Naive thymus-derived CD4-positive, alpha-beta T cell (primary cell): ENCODE measurements around the gene ZNF385B. TPM values are rescaled to one million over a fixed set of nuclear protein-coding genes. Genes with fewer than 3 reads are reported as not detected.

ENCODE experiments used
- ATAC-seq: fragments of 150-1000 bp; cut with Tn5 transposase; 2 replicates; pipeline ENCODE4 v1.10.0; 2021; ENCODE audit warnings: mild to moderate bottlenecking, moderate library complexity
- CTCF ChIA-PET: fragments of 350-600 bp; sonication (Branson Sonifier 250); formaldehyde crosslinking; loops from one replicate; lab custom pipeline; 2021; ENCODE audit warnings: antibody characterized with exemption; lab: Charles Lee
- POLR2A ChIA-PET: fragments of 350-600 bp; sonication (Branson Sonifier 250); formaldehyde crosslinking; loops from one replicate; lab custom pipeline; 2021; ENCODE audit warnings: antibody characterized with exemption, inconsistent platforms; lab: Charles Lee
- DNase-seq, 9 donors: peaks; one replicate each; pipeline versions ENCODE4 v3.0.0 to v3.0.0-alpha.2; 2020 to 2022; ENCODE audit warnings: mixed read lengths in 1 of 9
- H3K27ac ChIP-seq: one replicate; pipeline ENCODE4 v1.7.0; 2013; ENCODE audit warnings: mild to moderate bottlenecking, low read depth, low read length, moderate library complexity
- H3K27me3 ChIP-seq, 2 donors: one replicate each; pipeline ENCODE4 v1.7.0; 2013; ENCODE audit warnings: low read length in 2 of 2, mild to moderate bottlenecking in 2 of 2, moderate library complexity in 2 of 2; ENCODE audit not compliant: control insufficient read depth in 2 of 2, insufficient read depth in 2 of 2
- H3K36me3 ChIP-seq, 3 experiments: 1 replicate in 2 of 3; 2 replicates in 1 of 3; pipeline ENCODE4 v1.7.0; 2013; ENCODE audit warnings: low read length in 3 of 3, mild to moderate bottlenecking in 3 of 3, moderate library complexity in 1 of 3; ENCODE audit not compliant: insufficient read depth in 3 of 3, control insufficient read depth in 2 of 3
- H3K4me1 ChIP-seq, 2 donors: one replicate each; pipeline ENCODE4 v1.7.0; 2013; ENCODE audit warnings: low read length in 2 of 2, mild to moderate bottlenecking in 2 of 2, moderate library complexity in 1 of 2; ENCODE audit not compliant: control insufficient read depth in 2 of 2, insufficient read depth in 2 of 2
- H3K4me3 ChIP-seq: 2 replicates; pipeline ENCODE4 v1.7.0; 2013; ENCODE audit warnings: mild to moderate bottlenecking, low read length
- H3K9me3 ChIP-seq, 3 experiments: 1 replicate in 2 of 3; 2 replicates in 1 of 3; pipeline ENCODE4 v1.7.0; 2013; ENCODE audit warnings: low read length in 3 of 3; ENCODE audit not compliant: control insufficient read depth in 2 of 3
- H3K27ac Mint-ChIP-seq, 9 donors: one replicate each; pipeline ENCODE4 v1.8.0; 2020 to 2022; ENCODE audit warnings: mixed read lengths in 9 of 9, mild to moderate bottlenecking in 8 of 9, moderate library complexity in 5 of 9, inconsistent platforms in 2 of 9
- H3K27me3 Mint-ChIP-seq, 5 donors: one replicate each; pipeline ENCODE4 v1.8.0; 2021 to 2022; ENCODE audit warnings: mixed read lengths in 5 of 5, mild to moderate bottlenecking in 1 of 5
- H3K36me3 Mint-ChIP-seq, 5 donors: one replicate each; pipeline ENCODE4 v1.8.0; 2020 to 2022; ENCODE audit warnings: mixed read lengths in 5 of 5, mild to moderate bottlenecking in 3 of 5, inconsistent platforms in 1 of 5
- H3K4me1 Mint-ChIP-seq, 7 donors: one replicate each; pipeline ENCODE4 v1.8.0; 2020 to 2022; ENCODE audit warnings: mixed read lengths in 7 of 7, mild to moderate bottlenecking in 3 of 7, inconsistent platforms in 1 of 7
- H3K4me3 Mint-ChIP-seq, 10 donors: one replicate each; pipeline ENCODE4 v1.8.0; 2020 to 2022; ENCODE audit warnings: mild to moderate bottlenecking in 10 of 10, mixed read lengths in 10 of 10, moderate library complexity in 6 of 10, inconsistent platforms in 2 of 10
- H3K9me3 Mint-ChIP-seq, 11 donors: one replicate each; pipeline ENCODE4 v1.8.0; 2020 to 2022; ENCODE audit warnings: mixed read lengths in 11 of 11, mild to moderate bottlenecking in 4 of 11, inconsistent platforms in 1 of 11, moderate library complexity in 1 of 11
- intact Hi-C, 2 donors: fragments of 100-400 bp; cut with micrococcal nuclease; formaldehyde crosslinking; loops; one replicate each; pipeline ENCODE4 v1.15.1; 2023
- polyA plus RNA-seq, 2 donors: library from polyadenylated mRNA; unstranded; fragments of 300-500 nt; fragmentation: Illumina TruSeq; gene quantifications; one replicate each; pipeline ENCODE4 v1.2.3, GENCODE V29; 2021
- total RNA-seq, 6 experiments: library from RNA in 5 of 6; stranded (reverse) in 5 of 6; gene quantifications; 1 replicate in 5 of 6; 2 replicates in 1 of 6; pipeline ENCODE4 v1.2.3 and lab custom pipeline; 2021 to 2026

Gene ZNF385B
- total and polyA plus RNA-seq, 7 experiments from 2014 or later = not detected

- H3K4me3 ChIP-seq = no peak overlapping the region
- DNase-seq (no peak), ATAC-seq (no peak)
- Mint-ChIP-seq H3K4me3 (no peak overlapping the region), H3K27ac (no peak overlapping the region), H3K4me1 (no peaks in the 10 kb centered on the region), H3K27me3 (peaks cover 0 to 7% (median 0%) of the 10 kb centered on the region in 5 donors), H3K9me3 (peaks cover 0 to 12% (median 0%) of the 10 kb centered on the region in 11 donors), H3K36me3 (no peaks in the 10 kb centered on the region)
- H3K9me3 ChIP-seq = no peaks in the 10 kb centered on the region
- intact Hi-C loops = no loop called here
- no peaks in the 10 kb centered on the region for H3K36me3 ChIP-seq
- ChIA-PET POLR2A (no interaction called here), CTCF (no interaction called here)
- no peaks in the 10 kb centered on the region for H3K4me1 ChIP-seq
- no peaks in the 10 kb centered on the region for H3K27me3 ChIP-seq
- no peak overlapping the region for H3K27ac ChIP-seq
Observed at GRCh38 chr2:179686069-179686468, 175.3 kb downstream of the ZNF385B start.

DNA sequence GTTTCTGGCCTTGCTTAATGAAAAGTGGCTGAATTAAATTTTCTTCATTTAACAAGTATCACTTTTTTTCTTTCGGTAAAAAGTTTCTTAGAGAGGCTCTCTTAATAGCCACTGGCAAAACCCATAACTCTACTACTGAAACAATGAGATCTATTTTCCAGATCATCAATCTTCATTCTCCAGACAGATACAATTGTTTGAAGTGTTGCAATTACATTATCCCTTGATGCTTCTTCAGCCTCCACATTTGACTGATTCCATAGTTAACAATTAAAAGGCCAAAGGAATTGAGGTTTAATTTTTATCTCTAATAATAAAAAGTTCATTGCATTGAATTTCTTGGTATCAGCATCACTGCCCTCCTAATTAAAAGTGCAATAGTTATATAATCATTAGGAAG lies 176.3 kb downstream of the ZNF385B start:
- ATAC-seq (no peak), DNase-seq (no peak)
- H3K27ac ChIP-seq = no peak overlapping the region
- Mint-ChIP-seq H3K27me3 (peaks cover 0 to 5% (median 0%) of the 10 kb centered on the region in 5 donors), H3K4me1 (no peaks in the 10 kb centered on the region), H3K36me3 (no peaks in the 10 kb centered on the region), H3K9me3 (peaks cover 0 to 12% (median 0%) of the 10 kb centered on the region in 11 donors), H3K4me3 (no peak overlapping the region), H3K27ac (no peak overlapping the region)
- intact Hi-C loops = no loop called here
- no peaks in the 10 kb centered on the region for H3K36me3 ChIP-seq
- ChIA-PET CTCF (interaction anchor here (0.6 kb wide), 1 partner anchor 302 kb away, joined by 3 read pairs; no protein-coding TSS in a partner anchor), POLR2A (no interaction called here)
- H3K4me3 ChIP-seq = no peak overlapping the region
- H3K4me1 ChIP-seq = no peaks in the 10 kb centered on the region
- H3K9me3 ChIP-seq = no peaks in the 10 kb centered on the region
- no peaks in the 10 kb centered on the region for H3K27me3 ChIP-seq

DNA sequence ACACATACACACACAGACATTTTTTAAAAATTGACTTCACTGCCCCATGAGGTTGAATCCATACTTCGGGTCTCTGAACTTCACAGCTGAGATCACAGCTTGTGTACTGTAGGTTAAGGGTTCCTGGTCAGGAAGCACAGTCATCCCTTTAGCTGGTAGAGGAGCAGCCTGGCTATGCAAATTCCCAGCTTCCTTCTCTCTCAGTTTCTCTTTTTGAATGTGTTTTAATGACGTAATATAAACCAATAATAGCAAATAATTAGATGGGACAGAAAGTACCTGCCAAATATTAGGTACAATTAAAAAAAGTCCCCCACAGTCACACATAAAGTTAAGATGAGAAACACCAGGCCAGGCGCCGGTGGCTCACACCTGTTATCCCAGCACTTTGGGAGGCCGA lies 178.7 kb downstream of the ZNF385B start:
- CTCF ChIA-PET = no interaction called here
- H3K4me1 ChIP-seq = no peaks in the 10 kb centered on the region
- intact Hi-C loops = no loop called here

DNA sequence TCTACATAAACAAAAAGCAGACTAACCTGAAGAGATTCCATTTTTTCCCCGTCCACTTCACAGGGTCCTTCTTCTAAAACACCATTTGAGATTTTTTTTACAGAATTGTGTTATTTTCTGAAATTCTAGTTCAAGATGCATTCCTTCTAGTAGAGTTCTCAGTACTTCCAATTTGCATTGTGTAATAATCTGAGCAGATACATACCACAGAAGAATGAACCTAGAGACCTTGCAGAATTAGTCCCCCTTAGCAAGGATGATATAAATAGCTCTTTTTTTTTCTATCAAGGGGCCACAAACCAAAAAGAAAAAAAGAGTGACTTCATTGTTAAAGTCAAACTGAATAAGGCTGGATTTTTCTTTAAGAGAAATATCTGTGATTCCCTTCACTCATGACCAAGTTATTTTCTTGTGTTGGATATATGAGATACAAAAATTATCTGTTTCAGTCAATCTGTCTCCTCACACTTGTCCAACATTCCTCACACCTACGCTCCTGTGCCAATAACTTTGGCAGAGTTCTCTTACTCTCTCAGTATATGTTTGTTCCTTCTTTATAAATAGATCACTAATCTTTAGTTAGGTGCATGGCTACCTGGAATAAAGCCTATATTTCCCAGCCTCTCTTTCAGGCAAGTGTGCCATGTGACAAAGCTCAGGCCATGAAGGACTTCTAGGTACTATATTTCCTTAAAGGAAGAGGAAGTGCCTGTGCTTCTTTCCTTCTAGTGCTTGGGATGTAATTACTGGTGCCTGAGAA lies 183.5 kb downstream of the ZNF385B start:
- POLR2A ChIA-PET = no interaction called here
- peaks cover 0 to 9% (median 4%) of the 10 kb centered on the region in 5 donors for H3K27me3 Mint-ChIP-seq
- H3K4me3 ChIP-seq = no peak overlapping the region
- H3K4me1 ChIP-seq = no peaks in the 10 kb centered on the region
- no peaks in the 10 kb centered on the region for H3K27me3 ChIP-seq
- CTCF ChIA-PET = no interaction called here
- no peak for ATAC-seq
- peaks cover 0 to 4% (median 0%) of the 10 kb centered on the region in 11 donors for H3K9me3 Mint-ChIP-seq
- no peaks in the 10 kb centered on the region for H3K4me1 Mint-ChIP-seq
- no peaks in the 10 kb centered on the region for H3K9me3 ChIP-seq
- intact Hi-C loops = no loop called here
- no peaks in the 10 kb centered on the region for H3K36me3 Mint-ChIP-seq
- no peak overlapping the region for H3K27ac ChIP-seq
- DNase-seq = no peak
- no peak overlapping the region for H3K27ac Mint-ChIP-seq
- H3K4me3 Mint-ChIP-seq = no peak overlapping the region
- H3K36me3 ChIP-seq = no peaks in the 10 kb centered on the region

More for the DNA sequence above, 178.7 kb downstream of the ZNF385B start:
- Histone ChIP-seq H3K4me3 (no peak overlapping the region), H3K27ac (no peak overlapping the region), H3K27me3 (no peaks in the 10 kb centered on the region), H3K9me3 (no peaks in the 10 kb centered on the region), H3K36me3 (no peaks in the 10 kb centered on the region)
- Mint-ChIP-seq H3K27ac (no peak overlapping the region), H3K4me1 (no peaks in the 10 kb centered on the region), H3K36me3 (no peaks in the 10 kb centered on the region), H3K27me3 (peaks cover 0 to 4% (median 0%) of the 10 kb centered on the region in 5 donors), H3K9me3 (peaks cover 0 to 6% (median 0%) of the 10 kb centered on the region in 11 donors), H3K4me3 (no peak overlapping the region)
- ATAC-seq = no peak
- no peak for DNase-seq
- POLR2A ChIA-PET = no interaction called here

- H3K27me3 Mint-ChIP-seq = peaks cover 0 to 9% (median 4%) of the 10 kb centered on the region in 5 donors
- CTCF ChIA-PET = no interaction called here
- H3K9me3 Mint-ChIP-seq = peaks cover 0 to 4% (median 0%) of the 10 kb centered on the region in 11 donors
- H3K27ac Mint-ChIP-seq = no peak overlapping the region
- no peaks in the 10 kb centered on the region for H3K4me1 ChIP-seq
- no peaks in the 10 kb centered on the region for H3K9me3 ChIP-seq
- intact Hi-C loops = no loop called here
- H3K36me3 ChIP-seq = no peaks in the 10 kb centered on the region
- H3K27ac ChIP-seq = no peak overlapping the region
- ATAC-seq (no peak), DNase-seq (no peak)
- H3K4me3 Mint-ChIP-seq = no peak overlapping the region
- no peak overlapping the region for H3K4me3 ChIP-seq
- H3K27me3 ChIP-seq = no peaks in the 10 kb centered on the region
- H3K36me3 Mint-ChIP-seq = no peaks in the 10 kb centered on the region
- POLR2A ChIA-PET = no interaction called here
- no peaks in the 10 kb centered on the region for H3K4me1 Mint-ChIP-seq
Observed at GRCh38 chr2:179677077-179677688, 184.2 kb downstream of the ZNF385B start.

DNA sequence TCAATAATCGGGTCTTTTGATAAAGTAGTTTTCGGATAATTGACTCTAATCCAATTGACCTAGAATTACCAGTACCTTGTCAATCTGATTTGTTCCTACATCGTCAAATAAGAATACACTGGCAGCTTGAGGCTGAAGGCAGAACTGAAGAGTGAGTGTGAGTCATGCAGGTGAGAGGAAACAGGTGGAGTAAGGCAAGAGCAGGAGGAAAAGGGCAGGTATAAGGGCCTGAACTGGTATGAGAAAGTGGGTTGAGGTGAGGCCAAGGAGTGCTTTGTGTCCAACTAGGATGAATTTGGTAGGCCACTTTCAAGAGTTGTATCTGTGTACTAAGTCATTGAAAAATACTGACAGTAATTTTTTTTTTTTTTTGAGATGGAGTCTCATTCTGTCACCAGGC lies 186.0 kb downstream of the ZNF385B start:
- no peak overlapping the region for H3K4me3 ChIP-seq
- no peaks in the 10 kb centered on the region for H3K27me3 ChIP-seq
- H3K27me3 Mint-ChIP-seq = peaks cover 0 to 9% (median 4%) of the 10 kb centered on the region in 5 donors
- peaks cover 0 to 4% (median 0%) of the 10 kb centered on the region in 11 donors for H3K9me3 Mint-ChIP-seq
- H3K4me1 Mint-ChIP-seq = no peaks in the 10 kb centered on the region
- CTCF ChIA-PET = no interaction called here
- ATAC-seq (no peak), DNase-seq (no peak)
- intact Hi-C loops = no loop called here
- no peaks in the 10 kb centered on the region for H3K36me3 ChIP-seq
- POLR2A ChIA-PET = no interaction called here
- H3K36me3 Mint-ChIP-seq = no peaks in the 10 kb centered on the region
- no peaks in the 10 kb centered on the region for H3K4me1 ChIP-seq
- H3K9me3 ChIP-seq = no peaks in the 10 kb centered on the region
- H3K27ac Mint-ChIP-seq = no peak overlapping the region
- H3K27ac ChIP-seq = no peak overlapping the region
- H3K4me3 Mint-ChIP-seq = no peak overlapping the region
